Keratinocyte (primary cell): Measurements from ENCODE around the gene ENKD1. TPM values are rescaled to one million over a fixed set of nuclear protein-coding genes. Genes with fewer than 3 reads are reported as not detected.

ENCODE experiments used
- DNase-seq: peaks from one replicate; pipeline ENCODE4 v3.0.0-alpha.2; 2011; ENCODE audit warnings: low read depth, missing footprints, low spot score
- FAIRE-seq: peaks from 2 replicates; lab custom pipeline; 2011; peaks lifted over from hg19 to GRCh38; lab: Jason Lieb, UNC
- H2AFZ ChIP-seq: 2 replicates; pipeline ENCODE4 v1.6.0; 2012; ENCODE audit warnings: low read length, control low read depth, inconsistent platforms; ENCODE audit not compliant: control insufficient read depth
- H3K27ac ChIP-seq: 2 replicates; pipeline ENCODE4 v1.5.1; 2011; ENCODE audit warnings: low read length; ENCODE audit not compliant: control insufficient read depth, insufficient read depth
- H3K27me3 ChIP-seq: 3 replicates; pipeline ENCODE4 v1.6.0; 2011; ENCODE audit warnings: low read length; ENCODE audit not compliant: control insufficient read depth, insufficient read depth; ENCODE audit errors: extremely low read depth
- H3K36me3 ChIP-seq, 2 experiments: 2 replicates in 1 of 2; 3 replicates in 1 of 2; pipeline ENCODE4 v1.5.1; 2011; ENCODE audit warnings: low read length in 2 of 2, mild to moderate bottlenecking in 1 of 2; ENCODE audit not compliant: control insufficient read depth in 2 of 2, insufficient read depth in 2 of 2; ENCODE audit errors: extremely low read depth in 1 of 2
- H3K4me1 ChIP-seq: 3 replicates; pipeline ENCODE4 v1.5.1; 2011; ENCODE audit warnings: low read length; ENCODE audit not compliant: control insufficient read depth, insufficient read depth; ENCODE audit errors: extremely low read depth
- H3K4me2 ChIP-seq: 3 replicates; pipeline ENCODE4 v1.6.0; 2011; ENCODE audit warnings: low read depth, low read length; ENCODE audit not compliant: control insufficient read depth, insufficient read depth; ENCODE audit errors: extremely low read depth
- H3K4me3 ChIP-seq, 3 experiments: fragments of 200-600 bp in 1 of 3; sonication (generic) in 1 of 3; 2 replicates in 2 of 3; 3 replicates in 1 of 3; pipeline ENCODE4 v1.5.1; 2011 to 2016; ENCODE audit warnings: low read length in 3 of 3, mild to moderate bottlenecking in 3 of 3, control low read depth in 2 of 3, inconsistent platforms in 1 of 3, low read depth in 1 of 3, mixed read lengths in 1 of 3, mixed run types in 1 of 3, moderate library complexity in 1 of 3; ENCODE audit not compliant: control insufficient read depth in 2 of 3, insufficient read depth in 2 of 3; ENCODE audit errors: extremely low read depth in 1 of 3
- H3K79me2 ChIP-seq: 2 replicates; pipeline ENCODE4 v1.6.0; 2012; ENCODE audit warnings: low read length; ENCODE audit not compliant: control insufficient read depth, insufficient read depth
- H3K9ac ChIP-seq: 3 replicates; pipeline ENCODE4 v1.6.0; 2011; ENCODE audit warnings: low read length; ENCODE audit not compliant: control insufficient read depth, insufficient read depth; ENCODE audit errors: extremely low read depth
- H3K9me1 ChIP-seq: 3 replicates; pipeline ENCODE4 v1.6.0; 2011; ENCODE audit warnings: low read length; ENCODE audit not compliant: control insufficient read depth, insufficient read depth; ENCODE audit errors: extremely low read depth
- H3K9me3 ChIP-seq: 2 replicates; pipeline ENCODE4 v1.5.1; 2012; ENCODE audit warnings: low read depth, low read length; ENCODE audit not compliant: control insufficient read depth
- H4K20me1 ChIP-seq: 3 replicates; pipeline ENCODE4 v1.6.0; 2011; ENCODE audit warnings: low read length; ENCODE audit not compliant: control insufficient read depth, insufficient read depth; ENCODE audit errors: extremely low read depth
- EZH2 ChIP-seq: IDR thresholded peaks from one replicate; pipeline ENCODE4 v1.6.1; 2012; ENCODE audit warnings: inconsistent platforms, mild to moderate bottlenecking, low read length, moderate library complexity
- dilution Hi-C: fragments of 300-500 bp; cut with MboI; formaldehyde crosslinking; loops from one replicate; pipeline ENCODE4 v1.7.0; 2020; ENCODE audit warnings: low sequenced_read_pairs; ENCODE audit not compliant: extremely low pct_ligation_motif_present
- polyA plus RNA-seq, 5 experiments: library from polyadenylated mRNA; depleted of rRNA in 3 of 5; stranded (reverse) in 3 of 5; stranded (forward) in 1 of 5; unstranded in 1 of 5; fragments of >200 nt; gene quantifications; 1 replicate in 1 of 5; 2 replicates in 3 of 5; 3 replicates in 1 of 5; pipeline versions ENCODE4 v1.2.1 to v1.2.3, GENCODE V29; 2011 to 2012; ENCODE audit warnings: missing spikeins in 2 of 5, low read depth in 1 of 5, low replicate concordance in 1 of 5
- TF ChIP-seq, protein P1 (sequence below), 3 experiments: IDR thresholded peaks in 1 of 3; conservative IDR thresholded peaks in 1 of 3; optimal IDR thresholded peaks in 1 of 3; 2 replicates in 2 of 3; 3 replicates in 1 of 3; pipeline versions ENCODE3 to v1.5.1; 2011; ENCODE audit warnings: low read length in 3 of 3, mild to moderate bottlenecking in 3 of 3, moderate library complexity in 2 of 3, control low read depth in 1 of 3, inconsistent platforms in 1 of 3; ENCODE audit not compliant: insufficient read depth in 2 of 3; ENCODE audit errors: extremely low read depth in 1 of 3

Gene ENKD1
- polyA plus RNA-seq, 1 donor (not counting 4 experiments of a cell fraction or from before 2014, with no cell fraction given), result 4.4 TPM

DNA sequence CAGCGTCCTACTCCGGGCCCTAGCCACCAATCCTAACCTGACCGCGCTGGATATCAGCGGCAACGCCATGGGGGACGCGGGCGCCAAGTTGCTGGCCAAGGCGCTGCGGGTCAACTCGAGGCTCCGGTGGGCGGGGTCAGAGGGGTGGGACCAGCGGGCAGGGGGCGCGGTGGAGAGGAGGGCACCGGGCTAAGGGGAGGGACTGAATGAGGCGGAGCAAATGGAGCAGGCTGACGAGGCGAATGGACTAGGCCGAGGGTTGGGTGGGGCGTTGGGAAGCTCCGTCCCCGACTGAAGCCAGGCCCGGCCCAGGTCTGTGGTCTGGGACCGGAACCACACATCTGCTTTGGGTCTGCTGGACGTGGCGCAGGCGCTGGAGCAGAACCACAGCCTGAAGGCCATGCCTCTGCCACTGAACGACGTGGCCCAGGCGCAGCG lies 17.0 kb downstream of the ENKD1 start:
- Histone ChIP-seq H3K9ac (no peak overlapping the region), H3K27ac (no peak overlapping the region), H3K36me3 (no peaks in the 10 kb centered on the region), H3K4me3 (no peak overlapping the region), H3K4me1 (no peaks in the 10 kb centered on the region), H3K9me3 (no peaks in the 10 kb centered on the region), H3K79me2 (no peaks in the 10 kb centered on the region), H3K9me1 (no peaks in the 10 kb centered on the region), H3K4me2 (no peak overlapping the region), H4K20me1 (peaks cover 2% of the 10 kb centered on the region), H3K27me3 (peaks cover 93% of the 10 kb centered on the region), H2AFZ (no peak overlapping the region)
- TF ChIP-seq, protein P1, sequence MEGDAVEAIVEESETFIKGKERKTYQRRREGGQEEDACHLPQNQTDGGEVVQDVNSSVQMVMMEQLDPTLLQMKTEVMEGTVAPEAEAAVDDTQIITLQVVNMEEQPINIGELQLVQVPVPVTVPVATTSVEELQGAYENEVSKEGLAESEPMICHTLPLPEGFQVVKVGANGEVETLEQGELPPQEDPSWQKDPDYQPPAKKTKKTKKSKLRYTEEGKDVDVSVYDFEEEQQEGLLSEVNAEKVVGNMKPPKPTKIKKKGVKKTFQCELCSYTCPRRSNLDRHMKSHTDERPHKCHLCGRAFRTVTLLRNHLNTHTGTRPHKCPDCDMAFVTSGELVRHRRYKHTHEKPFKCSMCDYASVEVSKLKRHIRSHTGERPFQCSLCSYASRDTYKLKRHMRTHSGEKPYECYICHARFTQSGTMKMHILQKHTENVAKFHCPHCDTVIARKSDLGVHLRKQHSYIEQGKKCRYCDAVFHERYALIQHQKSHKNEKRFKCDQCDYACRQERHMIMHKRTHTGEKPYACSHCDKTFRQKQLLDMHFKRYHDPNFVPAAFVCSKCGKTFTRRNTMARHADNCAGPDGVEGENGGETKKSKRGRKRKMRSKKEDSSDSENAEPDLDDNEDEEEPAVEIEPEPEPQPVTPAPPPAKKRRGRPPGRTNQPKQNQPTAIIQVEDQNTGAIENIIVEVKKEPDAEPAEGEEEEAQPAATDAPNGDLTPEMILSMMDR (optimal IDR thresholded peaks at IDR 0.05 in 1 of 3, IDR thresholded peaks at IDR 0.05 in 1 of 3, conservative IDR thresholded peaks at IDR 0.05 in 1 of 3; ENCODE audit: extremely low read depth in 1 of 3, insufficient read depth in 2 of 3, low read length in 3 of 3), result no peak
- TF ChIP-seq EZH2, result no peak
- dilution Hi-C loops, result no loop called here
- no peak for FAIRE-seq
- no peak for DNase-seq

DNA sequence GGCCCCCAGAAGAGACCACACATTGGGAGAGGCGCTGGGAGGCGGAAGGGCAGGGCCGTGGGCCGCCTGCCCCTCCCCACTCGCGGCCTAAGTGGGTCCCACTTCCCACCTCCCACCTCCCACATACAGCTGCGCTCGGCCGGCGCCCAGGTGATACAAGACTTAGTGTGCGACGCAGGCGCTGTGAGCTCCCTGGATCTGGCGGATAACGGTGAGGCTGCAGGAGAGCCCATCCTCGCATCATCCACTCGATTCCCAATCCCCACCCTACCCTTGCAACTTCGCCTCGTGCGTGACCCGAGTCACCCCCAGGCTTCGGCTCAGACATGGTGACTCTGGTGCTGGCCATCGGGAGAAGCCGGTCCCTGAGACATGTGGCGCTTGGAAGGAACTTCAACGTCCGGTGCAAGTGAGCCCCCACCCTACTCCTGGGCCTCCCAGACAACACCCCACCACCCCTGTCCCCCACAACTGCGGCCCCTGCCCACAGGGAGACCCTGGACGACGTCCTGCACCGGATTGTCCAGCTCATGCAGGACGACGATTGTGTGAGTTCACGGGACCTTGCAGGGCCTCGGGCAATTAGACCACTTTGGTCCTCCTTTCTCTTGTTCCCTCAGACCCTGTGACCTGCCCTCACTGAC lies 17.7 kb downstream of the ENKD1 start:
- Histone ChIP-seq H3K4me2 (no peak overlapping the region), H3K9ac (no peak overlapping the region), H3K36me3 (no peaks in the 10 kb centered on the region), H3K9me1 (no peaks in the 10 kb centered on the region), H3K27me3 (peaks cover 89% of the 10 kb centered on the region), H3K4me1 (no peaks in the 10 kb centered on the region), H2AFZ (no peak overlapping the region), H4K20me1 (peaks cover 2% of the 10 kb centered on the region), H3K79me2 (no peaks in the 10 kb centered on the region), H3K27ac (no peak overlapping the region), H3K4me3 (no peak overlapping the region), H3K9me3 (no peaks in the 10 kb centered on the region)
- dilution Hi-C loops, result no loop called here
- DNase-seq, result no peak
- no peak for FAIRE-seq
- peak; percentile 69 for TF ChIP-seq EZH2
- TF ChIP-seq, protein P1 (optimal IDR thresholded peaks at IDR 0.05 in 1 of 3, IDR thresholded peaks at IDR 0.05 in 1 of 3, conservative IDR thresholded peaks at IDR 0.05 in 1 of 3; ENCODE audit: extremely low read depth in 1 of 3, insufficient read depth in 2 of 3, low read length in 3 of 3), result no peak
